Right lobe of liver (tissue), 6 donors: ENCODE data around the gene PITPNM3. TPM values are rescaled to one million over a fixed set of nuclear protein-coding genes. Genes with fewer than 3 reads are reported as not detected.

Experiments
- ATAC-seq, 4 donors: fragments of 200-7000 bp; cut with Tn5 transposase; one replicate each; pipeline ENCODE4 v1.9.1; 2020; ENCODE audit warnings: mild to moderate bottlenecking in 4 of 4, moderate library complexity in 4 of 4
- DNase-seq, 3 donors: peaks; one replicate each; pipeline ENCODE4 v3.0.0-alpha.2; 2020
- H3K27ac ChIP-seq, 3 donors: fragments of 200-600 bp; one replicate each; pipeline ENCODE4 v1.8.0; 2022
- H3K27me3 ChIP-seq, 2 donors: fragments of 200-600 bp; one replicate each; pipeline ENCODE4 v1.8.0; 2022
- H3K36me3 ChIP-seq, 4 donors: fragments of 200-600 bp; sonication (generic) in 1 of 4; one replicate each; pipeline versions ENCODE4 v1.5.1 to v1.8.0; 2017 to 2022; ENCODE audit warnings: control low read depth in 1 of 4
- H3K4me1 ChIP-seq, 4 donors: fragments of 200-600 bp; sonication (generic) in 1 of 4; one replicate each; pipeline versions ENCODE4 v1.5.1 to v1.8.0; 2017 to 2022; ENCODE audit warnings: control low read depth in 1 of 4
- H3K4me3 ChIP-seq, 3 donors: fragments of 200-600 bp; one replicate each; pipeline ENCODE4 v1.8.0; 2022
- H3K9me3 ChIP-seq, 4 donors: fragments of 200-600 bp; sonication (generic) in 1 of 4; one replicate each; pipeline versions ENCODE4 v1.5.1 to v1.8.0; 2017 to 2022; ENCODE audit warnings: control low read depth in 1 of 4
- CTCF ChIP-seq, 4 donors: fragments of 200-600 bp in 3 of 4; fragments of 450-650 bp in 1 of 4; IDR thresholded peaks; one replicate each; pipeline versions ENCODE4 v1.5.1 to v1.8.0; 2016 to 2022; ENCODE audit warnings: antibody characterized with exemption in 4 of 4, mild to moderate bottlenecking in 2 of 4
- POLR2A ChIP-seq: fragments of 450-650 bp; IDR thresholded peaks from one replicate; pipeline ENCODE4 v1.6.1; 2017; ENCODE audit warnings: antibody characterized with exemption, mild to moderate bottlenecking
- WGBS: methylation state at CpG from one replicate; pipeline ENCODE4 v1.1.6; 2018; ENCODE audit warnings: low coverage, low lambda C conversion rate; ENCODE audit not compliant: insufficient coverage; ENCODE audit errors: missing lambda C conversion rate; 5-methylcytosine and 5-hydroxymethylcytosine counted together
- intact Hi-C, 2 donors: fragments of 100-400 bp; cut with DNase I; formaldehyde crosslinking; loops; one replicate each; pipeline versions ENCODE4 v1.11.2 to v1.14.1; 2022
- total RNA-seq, 6 experiments: library from RNA; depleted of rRNA in 2 of 6; stranded (reverse); fragments of >200 nt in 2 of 6; fragmentation: NEBNext Ultra II Directional in 3 of 6; extraction: Animal tissue kit (Norgen Biotek cat#: 25700) in 3 of 6; gene quantifications; one replicate each; pipeline versions ENCODE4 v1.1.0 to v1.2.4, GENCODE V29; 2016 to 2023
- donor health status: DM: no; HTN: yes; CAD: no.
- donor health status: DM: no; HTN: no; CAD: no.
- donor health status: DM: no; HTN: no; CAD: no.
- donor health status: DM: no; HTN: yes; CAD: no.
- donor health status: DM: no; HTN: yes; CAD: no.

Gene PITPNM3
- total RNA-seq, 6 experiments from 2014 or later, result 0.91 to 3.8 (median 1.2) TPM

- Histone ChIP-seq H3K4me1 (no peaks in the 10 kb centered on the region), H3K27ac (no peak overlapping the region), H3K36me3 (no peaks in the 10 kb centered on the region), H3K9me3 (no peaks in the 10 kb centered on the region), H3K27me3 (no peaks in the 10 kb centered on the region), H3K4me3 (no peak overlapping the region)
- TF ChIP-seq POLR2A, result no peak
- TF ChIP-seq CTCF (IDR thresholded peaks at IDR 0.05), result no peak
- 66% methylated on average over 4 of the region's 4 CpGs for WGBS
- no peak for ATAC-seq
- intact Hi-C loops, result loop anchor here in 1 of 2 donors (10.0 kb wide), 1 partner anchor 159 kb away; no protein-coding TSS in a partner anchor
- no peak for DNase-seq
These were observed 80.9 kb downstream of the PITPNM3 start for GRCh38 chr17:6475411-6475810.

GRCh38 chr17:6474906-6475305 lies 81.4 kb downstream of the PITPNM3 start:
- H3K36me3 ChIP-seq, result no peaks in the 10 kb centered on the region
- no peaks in the 10 kb centered on the region for H3K4me1 ChIP-seq
- WGBS, result 73% methylated on average over 5 of the region's 7 CpGs
- DNase-seq (no peak), ATAC-seq (no peak)
- H3K27ac ChIP-seq, result no peak overlapping the region
- TF ChIP-seq POLR2A, result no peak
- TF ChIP-seq CTCF (IDR thresholded peaks at IDR 0.05), result no peak
- intact Hi-C loops, result loop anchor here (5.0 to 10.0 kb wide), 2 partner anchors 160 to 162 kb away; no protein-coding TSS in a partner anchor
- H3K27me3 ChIP-seq, result no peaks in the 10 kb centered on the region
- H3K4me3 ChIP-seq, result no peak overlapping the region
- H3K9me3 ChIP-seq, result no peaks in the 10 kb centered on the region

- Histone ChIP-seq H3K4me1 (no peaks in the 10 kb centered on the region), H3K27ac (no peak overlapping the region), H3K4me3 (no peak overlapping the region), H3K9me3 (no peaks in the 10 kb centered on the region), H3K27me3 (no peaks in the 10 kb centered on the region), H3K36me3 (no peaks in the 10 kb centered on the region)
- intact Hi-C loops, result loop anchor here (5.0 to 10.0 kb wide), 2 partner anchors 160 to 163 kb away; no protein-coding TSS in a partner anchor
- ATAC-seq (no peak), DNase-seq (no peak)
- WGBS, result 92% methylated on average over 14 of the region's 22 CpGs
- TF ChIP-seq CTCF (IDR thresholded peaks at IDR 0.05) (no peak), POLR2A (no peak)
These were observed 82.0 kb downstream of the PITPNM3 start for GRCh38 chr17:6474376-6474775.

GRCh38 chr17:6473128-6473767 lies 83.1 kb downstream of the PITPNM3 start:
- Histone ChIP-seq H3K4me3 (no peak overlapping the region), H3K27ac (no peak overlapping the region), H3K36me3 (no peaks in the 10 kb centered on the region), H3K27me3 (no peaks in the 10 kb centered on the region), H3K9me3 (no peaks in the 10 kb centered on the region), H3K4me1 (no peaks in the 10 kb centered on the region)
- DNase-seq, result peak; percentile 81
- TF ChIP-seq CTCF (IDR thresholded peaks at IDR 0.05), result peak; percentile 83 to 97 (median 94)
- no peak for TF ChIP-seq POLR2A
- intact Hi-C loops, result loop anchor here (5.0 to 10.0 kb wide), 2 partner anchors 162 to 164 kb away; no protein-coding TSS in a partner anchor
- 33% methylated on average over 10 of the region's 14 CpGs for WGBS
- ATAC-seq, result peak; percentile 80 to 95 (median 92)
